GM12873 (cell line): Measurements from ENCODE around the gene USP7.

Experiments
- CTCF ChIP-seq: IDR thresholded peaks from 2 replicates; pipeline ENCODE4 v1.5.1; 2012; ENCODE audit warnings: low read depth, mild to moderate bottlenecking, moderate library complexity, low read length, control low read depth; ENCODE audit not compliant: insufficient read depth; ENCODE audit errors: missing control alignments

Gene USP7

GRCh38 chr16:8946544-8946943 is 17.2 kb downstream of the USP7 start:
- no peak for TF ChIP-seq CTCF

- no peak for TF ChIP-seq CTCF
These were observed 17.9 kb downstream of the USP7 start for GRCh38 chr16:8945626-8946296.

- no peak for TF ChIP-seq CTCF
These were observed 19.5 kb downstream of the USP7 start for GRCh38 chr16:8943966-8944759.

- no peak for TF ChIP-seq CTCF
These were observed 20.5 kb downstream of the USP7 start for GRCh38 chr16:8943001-8943763.

- TF ChIP-seq CTCF, result no peak
These were observed 21.9 kb downstream of the USP7 start for GRCh38 chr16:8941718-8942344.

- no peak for TF ChIP-seq CTCF
These were observed 25.9 kb downstream of the USP7 start for GRCh38 chr16:8937803-8938202.
